ENCODE results near the gene IL1RL2.

DNA sequence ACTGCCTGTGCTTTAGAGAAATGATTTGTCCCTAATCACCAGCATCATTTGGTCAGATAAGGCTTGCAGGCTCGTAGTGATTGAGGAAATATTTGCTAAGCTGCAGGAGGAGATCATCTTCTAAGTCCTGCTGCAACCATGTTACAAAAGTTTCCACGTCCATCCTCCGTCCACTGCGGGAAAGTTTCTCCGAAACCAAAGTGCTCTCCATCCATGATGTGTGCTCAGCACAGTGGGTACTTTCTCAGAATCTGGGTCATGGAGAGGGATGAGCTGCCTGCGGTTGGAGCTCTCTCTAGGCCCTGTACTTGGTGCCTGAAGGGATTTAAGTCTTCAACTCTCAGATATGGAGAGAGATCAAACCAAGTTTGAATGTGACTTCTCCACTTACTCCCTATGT is 39.3 kb downstream of the IL1RL2 start:
- TF ChIP-seq EZH2phosphoT487 (IDR thresholded peaks at IDR 0.05; ENCODE audit: insufficient read depth, low read depth) (no peak), EZH2 (IDR thresholded peaks at IDR 0.05; ENCODE audit: insufficient read depth, poor library complexity, severe bottlenecking) (no peak)

Data from GM23248 (cell line).